Measurements from ENCODE around the gene IL13. TPM values are rescaled to one million over a fixed set of nuclear protein-coding genes. Genes with fewer than 3 reads are reported as not detected.
A peak's percentile ranks its signal among the peaks of the same experiment; 100 is the strongest.

The IL13 gene
- total RNA-seq, 1 donor from 2014 or later, result not detected

GRCh38 chr5:132661231-132662003, 3.4 kb downstream of the IL13 start:
- intact Hi-C loops (cut with DNase I), result no loop called here
- DNase-seq, result no peak

DNA sequence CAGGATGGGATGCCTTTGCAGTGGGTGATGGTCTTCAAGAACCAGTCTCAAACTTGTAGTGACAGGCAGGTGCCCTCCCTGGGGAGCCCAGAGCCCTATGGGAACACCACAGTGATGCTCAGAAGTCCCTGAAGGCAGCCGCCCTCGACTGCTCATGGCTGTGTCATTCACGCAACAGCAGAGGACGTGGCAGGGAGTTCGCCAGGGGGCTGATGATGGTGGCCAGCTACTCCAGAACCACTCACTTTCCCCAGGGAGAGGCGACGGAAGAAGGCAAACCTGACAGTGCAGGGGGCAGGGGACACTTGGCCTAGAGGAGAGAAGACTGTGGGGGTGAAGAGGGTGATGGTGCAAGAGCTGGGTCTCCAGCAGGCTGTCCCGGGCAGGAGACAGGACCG, 4.0 kb downstream of the IL13 start:
- no peak for ATAC-seq
- no peak for DNase-seq
- no peak overlapping the region for H3K4me3 ChIP-seq
- TF ChIP-seq CTCF (IDR thresholded peaks at IDR 0.05), result no peak
- intact Hi-C loops (cut with DNase I), result no loop called here
- peaks cover 4% of the 10 kb centered on the region for H3K27me3 ChIP-seq (ENCODE audit: low read depth)
- H3K36me3 ChIP-seq, result no peaks in the 10 kb centered on the region
- H3K9me3 ChIP-seq, result no peaks in the 10 kb centered on the region
- H3K27ac ChIP-seq, result no peak overlapping the region
- no peaks in the 10 kb centered on the region for H3K4me1 ChIP-seq

More at GRCh38 chr5:132661231-132662003, 3.4 kb downstream of the IL13 start:
- Histone ChIP-seq H3K9me3 (no peaks in the 10 kb centered on the region), H3K4me3 (no peak overlapping the region), H3K27me3 (ENCODE audit: low read depth) (peaks cover 10% of the 10 kb centered on the region), H3K27ac (no peak overlapping the region), H3K36me3 (no peaks in the 10 kb centered on the region), H3K4me1 (peaks cover 5% of the 10 kb centered on the region)
- no peak for TF ChIP-seq CTCF (IDR thresholded peaks at IDR 0.05)
- no peak for ATAC-seq

DNA sequence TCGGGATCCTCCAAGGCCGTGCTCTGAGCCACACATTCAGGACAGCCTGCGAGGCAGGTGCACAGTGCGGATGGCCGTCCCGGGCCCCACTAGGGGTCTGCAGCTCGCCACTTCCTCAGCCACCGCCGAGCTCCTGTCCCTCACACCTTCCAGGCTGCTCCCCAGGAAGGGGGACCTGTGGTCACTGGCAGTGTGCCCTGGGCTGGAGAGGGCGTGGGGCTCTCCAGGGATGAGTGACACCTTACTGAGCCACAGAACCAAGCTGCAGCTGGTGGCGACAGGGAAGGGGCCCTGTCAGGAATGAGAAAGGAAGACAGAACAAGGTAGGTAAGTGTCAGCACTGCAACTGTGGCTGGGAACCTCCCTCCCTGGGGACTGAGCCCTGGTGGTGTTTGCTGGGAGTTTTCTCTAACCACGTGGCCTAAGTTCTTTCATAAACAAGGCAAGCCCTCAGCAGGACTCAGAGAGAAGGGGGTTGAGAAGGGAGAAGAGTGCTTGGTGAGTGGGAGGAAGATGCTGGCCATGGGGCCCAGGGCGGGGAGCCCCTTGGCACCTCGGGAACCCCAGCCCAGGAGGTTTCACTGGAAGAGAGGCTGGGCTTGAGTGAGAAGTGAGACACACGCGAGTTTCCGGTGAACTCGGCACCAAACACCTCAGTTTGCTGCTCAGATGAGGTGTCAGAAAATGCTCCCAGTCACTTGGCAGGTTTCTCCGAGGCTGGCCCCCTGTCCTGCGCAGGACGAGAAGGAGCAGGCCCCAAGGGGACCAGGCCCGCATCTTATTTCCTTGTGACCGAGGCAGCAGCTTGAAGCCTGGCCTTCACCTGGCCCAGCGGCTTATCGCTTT, 5.2 kb downstream of the IL13 start:
- Histone ChIP-seq H3K27me3 (ENCODE audit: low read depth) (no peaks in the 10 kb centered on the region), H3K36me3 (no peaks in the 10 kb centered on the region), H3K27ac (no peak overlapping the region), H3K4me3 (no peak overlapping the region), H3K4me1 (no peaks in the 10 kb centered on the region), H3K9me3 (no peaks in the 10 kb centered on the region)
- peak in 1 of 2 donors; percentile 30 for ATAC-seq
- TF ChIP-seq CTCF (IDR thresholded peaks at IDR 0.05), result no peak
- intact Hi-C loops (cut with DNase I), result no loop called here
- DNase-seq, result no peak

- TF ChIP-seq CTCF (IDR thresholded peaks at IDR 0.05), result no peak
- no peak overlapping the region for H3K27ac ChIP-seq
- no peaks in the 10 kb centered on the region for H3K4me1 ChIP-seq
- no peaks in the 10 kb centered on the region for H3K27me3 ChIP-seq (ENCODE audit: low read depth)
- H3K36me3 ChIP-seq, result no peaks in the 10 kb centered on the region
- ATAC-seq (no peak), DNase-seq (no peak)
- no peaks in the 10 kb centered on the region for H3K9me3 ChIP-seq
- H3K4me3 ChIP-seq, result no peak overlapping the region
- intact Hi-C loops (cut with DNase I), result no loop called here
Observed at GRCh38 chr5:132663771-132664695, 6.1 kb downstream of the IL13 start.

GRCh38 chr5:132664696-132665209, 6.8 kb downstream of the IL13 start:
- TF ChIP-seq CTCF (IDR thresholded peaks at IDR 0.05), result no peak
- Histone ChIP-seq H3K4me3 (no peak overlapping the region), H3K27ac (no peak overlapping the region), H3K27me3 (ENCODE audit: low read depth) (no peaks in the 10 kb centered on the region), H3K9me3 (no peaks in the 10 kb centered on the region), H3K36me3 (no peaks in the 10 kb centered on the region), H3K4me1 (no peaks in the 10 kb centered on the region)
- DNase-seq (no peak), ATAC-seq (no peak)
- intact Hi-C loops (cut with DNase I), result no loop called here
